AG09319 (cell line): ENCODE data around the gene APLP1.

Source experiments
- DNase-seq: peaks from one replicate; pipeline ENCODE4 v3.0.0-alpha.2; 2010; ENCODE audit warnings: low read depth; ENCODE audit errors: extremely low read depth
- CTCF ChIP-seq: IDR thresholded peaks from 2 replicates; pipeline ENCODE4 v1.5.1; 2011; ENCODE audit warnings: low read depth, mild to moderate bottlenecking, inconsistent platforms, low read length, moderate library complexity

Gene APLP1

GRCh38 chr19:35847911-35848310 is 20.5 kb upstream of the APLP1 start:
- no peak for DNase-seq
- TF ChIP-seq CTCF = no peak

GRCh38 chr19:35848486-35848885 is 19.9 kb upstream of the APLP1 start:
- no peak for DNase-seq
- TF ChIP-seq CTCF = no peak

- TF ChIP-seq CTCF = no peak
- no peak for DNase-seq
Observed at GRCh38 chr19:35848919-35849505, 19.4 kb upstream of the APLP1 start.

GRCh38 chr19:35851213-35852028 is 17.0 kb upstream of the APLP1 start:
- no peak for DNase-seq
- TF ChIP-seq CTCF = no peak

- no peak for TF ChIP-seq CTCF
- no peak for DNase-seq
Observed at GRCh38 chr19:35852029-35852780, 16.2 kb upstream of the APLP1 start, which contains the start of gene NPHS1. NPHS1 (minus strand) TSS chr19:35852504; CDS start chr19:35851837, 667 bp downstream.

GRCh38 chr19:35853038-35853756 is 15.2 kb upstream of the APLP1 start:
- no peak for TF ChIP-seq CTCF
- DNase-seq = no peak
